ENCODE results near the gene SP2.

The SP2 gene

DNA sequence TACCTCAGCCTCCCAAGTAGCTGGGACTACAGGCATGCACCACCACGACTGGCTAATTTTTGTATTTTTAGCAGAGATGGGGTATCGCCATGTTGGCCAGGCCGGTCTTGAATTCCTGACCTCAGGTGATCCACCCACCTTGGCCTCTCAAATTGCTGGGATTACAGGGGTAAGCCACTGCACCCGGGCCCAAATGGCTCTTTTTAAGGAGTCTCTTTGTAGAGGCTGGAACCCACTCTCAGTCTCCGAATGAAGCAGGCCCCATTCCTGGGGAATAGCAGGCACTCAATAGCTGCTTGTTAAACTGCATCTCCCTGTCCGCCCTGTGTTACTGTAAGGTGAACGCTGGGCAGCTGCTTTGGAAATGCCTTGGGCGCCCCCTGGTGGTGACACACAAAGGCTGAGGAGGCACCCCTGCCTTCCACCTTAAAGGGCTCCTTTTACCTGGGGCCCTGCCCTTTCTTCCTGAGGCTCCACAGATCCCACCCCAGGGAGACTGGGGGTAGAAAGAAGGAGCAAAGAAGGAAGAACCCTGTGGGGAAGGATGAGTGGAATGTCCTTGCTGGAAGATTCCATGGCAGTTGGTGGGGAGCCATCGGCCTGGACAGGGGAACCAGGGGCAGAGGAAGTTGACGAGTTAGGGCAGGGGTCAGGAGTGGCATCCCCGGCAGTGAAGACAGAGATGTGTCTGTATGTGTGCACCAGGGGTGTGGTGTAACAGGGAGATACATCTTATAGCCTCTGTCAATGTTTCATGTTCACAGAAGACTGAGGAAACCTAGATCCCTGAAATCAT, 6.1 kb upstream of the SP2 start:
- DNase-seq = peak; percentile 81 to 91
- TF ChIP-seq GATA1 (IDR thresholded peaks at IDR 0.05; ENCODE audit: low read depth, low read length) (no peak), POLR2A (IDR thresholded peaks at IDR 0.05; ENCODE audit: low read length) (no peak)

DNA sequence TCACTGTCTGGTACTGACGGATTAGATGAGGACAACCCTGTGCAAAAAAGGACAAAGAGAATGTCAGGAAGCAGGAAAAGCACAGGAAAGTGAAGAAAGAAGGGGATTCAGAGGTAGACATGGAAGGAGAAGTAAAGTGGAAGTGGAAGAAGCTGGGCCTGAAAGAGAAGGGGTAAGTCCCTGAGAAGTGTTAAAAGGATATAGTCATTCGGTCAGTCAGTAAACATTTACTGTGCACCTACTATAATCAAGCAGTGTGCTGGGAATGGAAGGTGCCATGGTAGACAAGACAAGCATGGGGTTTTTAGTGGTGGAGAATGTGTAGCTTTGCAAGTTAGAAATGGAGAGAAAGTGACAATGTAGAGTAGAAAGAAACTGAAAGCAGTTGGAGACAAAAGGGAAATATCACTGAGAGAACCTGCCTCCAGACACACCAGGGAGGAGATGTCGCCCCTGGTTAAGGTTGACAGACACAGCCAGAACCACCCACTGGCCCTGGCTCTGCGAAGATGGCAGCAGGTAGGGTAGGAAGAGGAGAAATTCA, 4.4 kb upstream of the SP2 start:
- TF ChIP-seq GATA1 (IDR thresholded peaks at IDR 0.05; ENCODE audit: low read depth, low read length) (no peak), POLR2A (IDR thresholded peaks at IDR 0.05; ENCODE audit: low read length) (no peak)
- no peak for DNase-seq

- TF ChIP-seq POLR2A (IDR thresholded peaks at IDR 0.05; ENCODE audit: low read length) (no peak), GATA1 (IDR thresholded peaks at IDR 0.05; ENCODE audit: low read depth, low read length) (no peak)
- peak; percentile 45 to 52 for DNase-seq
Observed at GRCh38 chr17:47894498-47895346, 1.3 kb upstream of the SP2 start.

- DNase-seq = peak; percentile 73 to 83
- TF ChIP-seq GATA1 (IDR thresholded peaks at IDR 0.05; ENCODE audit: low read depth, low read length) = no peak
- peak; percentile 97 for TF ChIP-seq POLR2A (IDR thresholded peaks at IDR 0.05; ENCODE audit: low read length)
Observed at GRCh38 chr17:47895347-47895855, 635 bp upstream of the SP2 start.

DNA sequence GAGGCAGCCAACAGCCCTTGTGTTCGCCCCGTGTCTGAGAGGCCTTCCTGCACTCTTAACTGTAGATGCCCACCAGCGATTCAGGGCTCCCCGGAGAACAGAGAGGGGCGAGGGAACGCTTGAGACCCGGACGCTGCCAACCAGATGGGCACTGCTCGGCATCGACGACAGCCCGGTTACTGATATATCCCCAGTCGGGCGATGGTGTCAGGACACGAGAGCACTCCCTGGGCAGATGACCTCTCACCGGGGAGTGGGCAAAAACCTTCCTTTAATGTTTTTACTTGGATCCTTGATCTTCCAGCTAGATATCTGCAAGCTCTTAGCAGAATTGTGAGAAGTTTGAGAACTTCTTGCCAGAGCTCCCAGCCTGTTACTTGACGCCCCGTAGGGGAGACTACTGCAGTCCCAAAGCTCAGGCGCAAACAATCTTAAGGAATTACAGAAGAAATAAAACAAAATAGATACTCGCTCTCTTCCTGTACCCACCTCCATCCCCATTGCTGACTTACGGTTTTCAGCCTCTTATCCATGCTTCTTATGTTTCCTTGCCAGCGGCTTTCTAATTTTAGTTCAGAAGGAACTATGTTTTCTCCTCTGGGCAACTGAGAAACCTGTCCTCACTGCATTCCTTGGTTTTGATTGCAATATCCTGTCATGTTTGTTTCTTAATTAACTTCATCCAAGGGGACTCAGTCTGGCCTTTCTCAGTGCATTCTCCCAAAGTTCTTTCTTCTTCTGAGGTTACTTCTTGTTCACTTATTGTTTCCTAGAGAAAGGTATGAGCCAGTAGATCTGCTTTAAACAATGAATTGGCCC, 845 bp downstream of the SP2 start:
- peak in 1 of 2 experiments; percentile 63 for DNase-seq
- TF ChIP-seq POLR2A (IDR thresholded peaks at IDR 0.05; ENCODE audit: low read length) = peak; percentile 45
- no peak for TF ChIP-seq GATA1 (IDR thresholded peaks at IDR 0.05; ENCODE audit: low read depth, low read length)

- TF ChIP-seq POLR2A (IDR thresholded peaks at IDR 0.05; ENCODE audit: low read length) (no peak), GATA1 (IDR thresholded peaks at IDR 0.05; ENCODE audit: low read depth, low read length) (no peak)
- DNase-seq = no peak
Observed at GRCh38 chr17:47897561-47897960, 1.5 kb downstream of the SP2 start.

DNA sequence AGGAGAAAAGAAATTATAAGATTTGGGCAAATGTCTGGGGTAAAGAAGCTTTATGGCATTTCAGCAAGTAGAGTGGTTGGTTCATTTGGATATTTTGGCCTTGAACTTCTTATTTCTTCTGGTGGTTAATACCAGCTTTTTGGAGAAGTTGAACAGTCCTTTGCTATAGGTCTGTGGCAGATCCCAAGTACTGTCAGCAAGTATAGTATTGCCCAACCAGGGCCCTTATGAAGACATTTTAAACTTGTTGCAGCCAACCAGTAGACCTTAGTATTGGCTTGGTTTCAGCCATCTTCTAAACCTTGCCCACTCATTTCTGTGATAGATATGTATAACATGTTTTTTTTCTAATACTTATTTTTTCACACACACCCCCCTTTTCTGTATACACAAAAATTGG, 2.2 kb downstream of the SP2 start:
- TF ChIP-seq POLR2A (IDR thresholded peaks at IDR 0.05; ENCODE audit: low read length) = no peak
- no peak for TF ChIP-seq GATA1 (IDR thresholded peaks at IDR 0.05; ENCODE audit: low read depth, low read length)
- no peak for DNase-seq

DNA sequence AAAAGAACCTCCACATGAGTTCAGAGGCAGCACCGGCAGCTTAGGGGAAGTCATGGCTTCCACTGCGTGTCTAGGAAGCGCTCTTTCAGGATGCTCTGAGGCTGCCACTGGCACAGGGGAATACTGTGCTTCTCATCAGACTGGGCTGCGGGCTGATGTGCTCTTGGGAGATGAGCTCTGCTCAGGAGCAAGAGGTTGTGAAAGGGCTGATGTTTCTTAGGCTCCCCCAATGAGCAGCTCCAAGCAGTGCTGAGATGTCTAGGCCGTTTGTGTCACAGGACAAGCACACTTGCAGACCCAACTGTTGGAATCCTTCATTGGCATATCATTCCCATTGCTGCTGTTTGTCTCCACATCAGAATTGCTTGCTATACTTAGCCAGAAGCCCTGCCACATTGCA, 3.6 kb downstream of the SP2 start:
- no peak for DNase-seq
- TF ChIP-seq GATA1 (IDR thresholded peaks at IDR 0.05; ENCODE audit: low read depth, low read length) (no peak), POLR2A (IDR thresholded peaks at IDR 0.05; ENCODE audit: low read length) (no peak)

GRCh38 chr17:47901423-47901822, 5.4 kb downstream of the SP2 start:
- TF ChIP-seq GATA1 (IDR thresholded peaks at IDR 0.05; ENCODE audit: low read depth, low read length) (no peak), POLR2A (IDR thresholded peaks at IDR 0.05; ENCODE audit: low read length) (no peak)
- no peak for DNase-seq

DNA sequence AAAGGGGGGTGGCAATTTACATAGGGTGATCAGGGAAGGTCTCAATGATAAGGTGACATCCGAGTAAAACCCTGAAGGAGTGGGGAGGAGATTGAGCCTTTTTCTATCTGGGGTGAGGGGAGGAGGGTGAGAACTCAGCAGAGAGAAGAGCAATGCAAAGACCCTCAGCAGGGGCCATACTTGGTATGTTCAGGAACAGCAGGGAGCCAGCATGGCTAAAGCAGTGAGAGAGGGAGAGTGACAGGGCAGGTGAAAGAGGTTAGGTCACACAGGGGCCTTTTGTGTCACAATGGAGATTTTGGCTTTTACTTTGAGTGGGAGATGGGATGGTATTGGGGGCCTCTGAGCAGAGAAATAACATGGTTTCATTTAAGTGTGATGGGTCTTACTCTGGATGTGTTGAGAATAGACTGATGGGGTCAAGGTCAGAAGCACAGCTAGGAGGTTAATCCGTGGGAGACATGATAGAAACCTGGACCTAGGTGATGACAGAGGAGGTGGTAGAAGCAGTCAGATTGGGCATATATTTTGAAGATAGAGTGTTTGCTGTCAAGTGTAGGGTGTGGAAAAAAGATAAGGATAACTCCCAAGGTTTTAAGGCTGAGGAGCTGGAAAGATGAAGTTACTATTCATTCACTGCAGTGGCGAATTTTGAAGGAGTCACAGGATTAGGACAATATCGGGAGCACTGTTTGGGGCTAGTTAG, 6.2 kb downstream of the SP2 start:
- no peak for DNase-seq
- TF ChIP-seq GATA1 (IDR thresholded peaks at IDR 0.05; ENCODE audit: low read depth, low read length) (no peak), POLR2A (IDR thresholded peaks at IDR 0.05; ENCODE audit: low read length) (no peak)

DNA sequence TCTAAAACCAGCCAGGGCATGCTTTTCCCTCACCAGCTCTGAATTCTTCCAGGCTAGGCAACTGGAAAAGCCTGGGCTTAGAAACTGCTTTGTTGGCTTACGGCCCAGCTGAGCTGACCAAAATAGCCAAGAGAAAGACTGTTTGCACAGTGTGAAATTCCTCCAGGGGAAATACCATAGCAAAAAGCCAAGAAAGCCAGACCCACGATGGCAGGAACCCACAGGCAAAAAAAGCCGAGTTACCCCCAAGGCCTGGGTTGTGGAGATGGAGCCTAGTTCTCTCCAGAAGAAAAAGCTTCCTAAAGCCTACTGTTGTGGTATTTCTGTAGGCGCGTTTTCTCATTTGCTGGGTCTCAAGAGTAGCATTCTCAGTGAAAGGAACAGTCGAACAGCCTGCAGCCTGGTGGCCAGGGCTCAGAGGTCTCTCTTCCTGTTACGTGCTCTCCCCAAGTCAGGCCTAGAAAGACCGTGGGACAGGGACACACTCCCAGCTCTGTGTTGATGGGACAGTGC, 9.2 kb downstream of the SP2 start:
- no peak for TF ChIP-seq POLR2A (IDR thresholded peaks at IDR 0.05; ENCODE audit: low read length)
- TF ChIP-seq GATA1 (IDR thresholded peaks at IDR 0.05; ENCODE audit: low read depth, low read length) = no peak
- no peak for DNase-seq

DNA sequence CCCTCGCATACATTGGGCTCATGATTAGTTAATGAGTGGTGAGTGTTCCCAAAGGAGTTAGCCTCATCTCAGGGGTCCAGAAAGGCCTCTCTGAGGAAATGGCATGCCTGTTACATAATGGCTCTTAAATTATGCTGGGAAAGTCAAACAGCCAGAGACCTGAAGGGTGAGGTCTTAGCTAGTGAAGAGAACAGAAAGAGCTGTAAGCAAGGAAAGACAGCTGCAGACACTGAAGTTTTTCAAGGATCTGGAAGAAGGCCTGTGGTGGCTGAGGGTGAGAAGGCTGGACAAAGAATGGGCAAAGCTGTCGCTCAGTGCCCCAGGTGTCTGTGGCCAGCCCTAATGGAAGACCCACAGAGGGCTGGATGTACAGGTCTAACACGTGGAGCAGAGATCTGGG, 10.4 kb downstream of the SP2 start:
- no peak for TF ChIP-seq GATA1 (IDR thresholded peaks at IDR 0.05; ENCODE audit: low read depth, low read length)
- no peak for TF ChIP-seq POLR2A (IDR thresholded peaks at IDR 0.05; ENCODE audit: low read length)
- DNase-seq = no peak
